GM18502 (cell line): ENCODE results near the gene PNLDC1.
"Not testable (repeated sequence)": the region's sequence is repeated elsewhere in the genome, so short reads cannot be mapped to it uniquely, and the experiment has no call there.

Experiments used
- ATAC-seq: cut with Tn5 transposase; IDR thresholded peaks from one replicate; pipeline ENCODE4 v1.9.1; 2021; ENCODE audit warnings: mild to moderate bottlenecking; ENCODE audit not compliant: unreplicated experiment, poor library complexity

The PNLDC1 gene

DNA sequence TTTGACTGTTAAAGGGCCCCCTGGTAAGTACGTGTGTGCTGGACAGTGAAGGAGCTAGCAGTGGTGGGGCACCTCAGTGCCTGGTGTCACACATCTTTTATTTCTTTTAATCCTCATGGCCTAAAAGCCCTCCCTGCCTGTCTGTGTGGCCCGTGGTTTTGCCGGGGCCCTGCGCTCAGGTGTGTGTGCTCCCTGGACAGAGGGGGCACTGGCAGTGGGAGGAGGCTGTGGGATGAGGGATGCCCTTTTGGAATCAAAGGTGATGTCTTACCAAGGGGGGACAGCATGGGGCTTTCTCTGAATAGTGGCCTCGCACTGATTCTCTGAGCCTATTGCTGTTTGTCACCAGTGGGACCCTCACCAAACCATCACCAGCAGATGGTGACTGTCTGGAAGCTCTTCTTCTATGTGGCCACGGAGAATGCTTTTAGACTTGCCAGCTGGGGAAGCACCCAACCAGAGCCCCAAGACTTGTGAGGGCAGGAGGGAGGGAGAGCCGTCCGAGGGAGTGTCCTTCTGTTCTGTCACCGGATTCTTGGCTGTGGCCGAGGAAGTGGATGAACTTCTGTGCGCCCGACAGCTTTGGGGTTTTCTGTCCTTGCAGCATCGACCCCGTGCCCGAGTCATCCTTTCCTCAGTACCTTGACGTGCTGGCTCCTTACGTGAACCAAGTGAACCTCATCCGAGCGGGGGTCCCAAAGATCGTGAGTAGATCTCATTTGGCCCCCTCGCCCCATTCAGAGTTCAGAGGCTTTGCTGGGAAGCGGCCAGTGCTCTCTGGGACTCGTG is 18.1 kb downstream of the PNLDC1 start:
- ATAC-seq: no peak

- no peak for ATAC-seq
These were observed 19.0 kb downstream of the PNLDC1 start for GRCh38 chr6:159819098-159819497.

DNA sequence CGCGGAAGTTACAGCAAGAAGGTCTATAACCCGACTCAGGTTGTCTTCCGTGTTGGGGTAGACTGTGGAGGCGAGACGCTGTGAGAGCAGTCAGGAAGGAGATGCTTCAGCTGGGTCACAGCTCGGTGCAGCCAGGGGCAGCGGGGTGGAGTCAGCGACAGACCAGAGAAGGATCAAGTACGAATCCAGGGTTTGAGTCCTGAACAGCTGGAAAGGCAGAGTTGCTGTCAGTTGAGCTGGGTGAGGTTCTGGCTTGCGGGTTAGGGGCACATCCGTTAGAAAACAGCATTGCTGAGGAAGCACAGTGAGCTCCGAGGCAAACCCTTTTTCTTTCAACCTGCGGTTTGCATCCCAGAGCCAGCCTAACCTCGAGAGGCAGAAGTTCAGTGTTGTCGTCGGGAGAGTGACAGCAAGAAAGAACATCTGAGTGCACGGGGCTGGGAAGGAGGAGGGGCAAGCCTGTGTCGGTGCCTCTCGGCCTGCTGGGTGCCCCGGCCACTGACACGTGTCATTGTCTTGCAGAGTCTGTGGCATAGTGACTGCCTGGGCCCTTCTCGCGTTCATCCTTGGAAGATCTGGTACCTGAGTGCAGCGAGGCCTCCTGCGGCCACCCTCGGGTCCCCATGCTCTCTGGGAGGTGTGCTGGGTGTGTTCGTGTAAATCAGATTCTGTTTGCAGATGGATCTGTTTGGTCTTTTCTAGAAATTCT is 20.0 kb downstream of the PNLDC1 start:
- ATAC-seq: no peak

DNA sequence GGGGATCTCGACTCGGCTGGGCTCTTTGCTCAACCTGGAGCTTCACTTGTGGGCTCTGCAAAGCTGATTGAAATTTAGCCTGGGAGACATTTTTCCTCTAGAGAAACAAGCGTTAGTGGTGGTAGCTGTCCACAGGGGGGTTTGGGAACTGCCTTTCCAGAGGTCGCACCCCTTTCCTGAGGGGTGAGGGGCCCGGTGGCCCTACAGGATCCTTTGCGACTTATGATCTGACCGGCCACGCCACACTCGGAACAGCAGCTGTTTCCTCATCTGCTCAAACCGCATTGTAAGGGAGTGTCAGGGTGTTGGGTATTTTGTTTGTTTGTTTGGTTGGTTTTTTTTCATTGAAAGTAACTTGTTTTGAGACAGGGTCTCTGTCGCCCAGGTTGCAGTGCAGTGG is 21.0 kb downstream of the PNLDC1 start:
- no peak for ATAC-seq

DNA sequence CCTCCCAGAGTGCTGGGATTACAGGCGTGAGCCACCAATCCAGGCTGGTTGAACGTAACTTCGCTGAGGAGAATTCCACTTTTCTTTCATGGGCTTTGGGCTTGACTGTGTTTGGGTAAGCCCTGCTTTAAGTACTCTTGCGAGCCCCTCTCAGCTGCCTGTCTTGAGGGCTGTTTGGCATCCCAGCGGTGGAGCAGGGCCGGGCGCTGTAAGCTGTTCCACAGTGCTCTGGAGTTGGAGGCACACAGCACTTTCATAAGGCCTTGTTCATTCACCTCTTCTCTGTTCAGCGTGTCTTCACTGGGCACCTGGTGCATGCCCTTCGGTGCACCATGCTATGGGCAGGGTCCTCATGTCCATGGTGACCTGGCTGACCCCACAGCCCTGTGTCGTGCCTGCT is 21.6 kb downstream of the PNLDC1 start:
- no peak for ATAC-seq

DNA sequence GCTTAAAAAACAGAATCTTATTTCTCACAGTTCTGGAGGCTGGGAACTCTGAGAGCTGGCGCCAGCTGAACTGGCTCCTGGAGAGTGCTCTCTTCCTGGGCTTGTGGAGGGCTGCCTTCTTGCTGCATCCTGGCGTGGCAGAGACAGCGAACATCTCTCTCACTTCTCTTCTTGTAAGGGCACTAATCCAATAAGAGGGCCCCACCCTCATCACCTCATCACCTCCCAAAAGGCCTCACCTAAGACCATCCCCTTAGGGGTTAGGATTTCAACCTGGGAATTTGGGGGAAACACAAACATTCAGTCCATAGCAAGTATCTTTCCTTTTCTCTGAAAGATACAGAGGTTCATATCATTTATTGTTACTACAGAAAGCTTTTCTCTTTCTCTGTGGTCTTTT is 23.9 kb downstream of the PNLDC1 start:
- ATAC-seq: no peak

- not testable (repeated sequence) for ATAC-seq
These were observed 24.6 kb downstream of the PNLDC1 start for GRCh38 chr6:159824690-159825089.

GRCh38 chr6:159826004-159826403 is 25.9 kb downstream of the PNLDC1 start:
- no peak for ATAC-seq

- no peak for ATAC-seq
These were observed 27.0 kb downstream of the PNLDC1 start for GRCh38 chr6:159826968-159827647.

DNA sequence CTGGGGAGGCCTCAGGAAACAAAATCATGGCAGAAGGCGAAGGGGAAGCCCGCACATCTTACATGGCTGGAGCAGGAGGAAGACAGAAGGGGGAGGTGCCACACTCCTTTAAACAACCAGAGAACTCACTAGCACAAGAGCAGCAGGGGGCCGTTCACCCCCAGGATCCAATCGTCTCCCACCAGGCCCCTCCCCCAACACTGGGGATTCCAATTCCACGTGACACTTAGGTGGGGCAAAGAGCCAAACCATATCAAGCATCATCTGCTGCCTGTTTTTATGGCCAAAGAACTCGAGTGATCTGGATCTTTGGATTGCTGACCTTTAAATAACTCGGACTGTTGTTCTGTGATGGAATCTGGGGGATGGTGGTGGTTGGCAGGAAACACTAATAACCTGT is 28.0 kb downstream of the PNLDC1 start:
- no peak for ATAC-seq

GRCh38 chr6:159829526-159829925 is 29.4 kb downstream of the PNLDC1 start:
- peak; percentile 72 for ATAC-seq

GRCh38 chr6:159830501-159831372 is 30.7 kb downstream of the PNLDC1 start:
- ATAC-seq: no peak

DNA sequence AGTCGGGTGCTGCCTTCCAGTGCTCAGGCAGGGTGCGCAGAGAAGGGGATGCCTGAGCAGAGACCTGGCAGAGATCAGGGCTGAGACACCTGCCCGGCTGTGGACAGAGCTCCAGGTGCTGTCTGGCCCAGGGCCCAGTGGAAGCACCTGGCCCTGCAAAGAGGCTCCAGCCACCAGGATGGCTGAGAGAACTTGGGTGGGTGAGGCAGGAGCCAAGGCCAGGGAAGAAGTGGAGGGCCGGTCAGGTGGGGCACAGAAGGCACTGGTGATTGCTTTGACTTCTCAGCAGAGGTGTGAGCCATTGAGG is 31.2 kb downstream of the PNLDC1 start:
- no peak for ATAC-seq

- no peak for ATAC-seq
These were observed 32.9 kb downstream of the PNLDC1 start for GRCh38 chr6:159832946-159833345.

DNA sequence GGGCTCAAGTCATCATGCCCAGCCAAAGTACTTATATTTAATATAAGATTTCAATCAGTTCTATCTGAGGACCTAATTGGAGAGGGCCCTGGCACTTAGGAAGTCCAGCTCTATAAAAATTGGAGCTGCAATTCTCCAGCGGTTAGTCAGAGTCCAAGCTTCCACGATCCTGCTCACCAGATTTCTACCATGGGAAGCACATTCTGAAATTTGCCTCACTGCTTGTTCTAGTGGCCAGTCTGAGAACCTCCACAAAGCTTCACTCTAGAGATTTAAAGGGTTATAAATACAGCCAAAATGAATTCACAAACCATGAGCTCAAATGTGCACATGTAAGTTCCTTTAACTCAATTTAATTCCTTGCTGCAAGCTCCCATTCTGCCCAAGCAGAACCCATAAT is 33.5 kb downstream of the PNLDC1 start:
- no peak for ATAC-seq

DNA sequence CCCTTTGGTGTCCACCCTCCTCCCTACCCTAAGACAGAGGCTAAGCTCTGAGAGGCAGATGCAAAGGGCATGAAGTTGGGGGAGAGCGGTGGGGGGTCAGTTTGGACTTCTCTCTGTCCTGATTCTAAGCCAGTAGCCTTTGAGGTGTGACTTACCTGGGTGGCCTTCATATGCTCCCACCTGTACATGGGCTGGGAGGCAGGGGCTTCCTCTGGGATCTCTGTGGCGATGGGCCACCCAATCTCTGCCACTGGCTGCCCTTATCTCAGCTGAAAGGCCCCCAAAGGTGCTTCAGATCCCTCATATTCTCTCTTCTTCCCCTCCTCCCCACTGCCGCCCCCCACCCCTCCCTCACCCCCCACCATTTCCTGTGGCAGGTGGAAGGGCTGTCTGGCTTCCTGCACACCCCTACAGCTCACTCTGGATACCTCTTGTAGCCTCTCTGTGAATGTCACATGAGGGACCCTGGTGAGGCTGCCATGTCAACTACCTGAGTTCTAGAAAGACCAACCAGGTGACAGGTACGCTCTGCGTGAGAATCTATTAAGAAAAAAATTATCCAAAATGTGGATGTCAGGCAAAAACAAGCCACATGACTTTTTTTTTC is 34.0 kb downstream of the PNLDC1 start:
- no peak for ATAC-seq

DNA sequence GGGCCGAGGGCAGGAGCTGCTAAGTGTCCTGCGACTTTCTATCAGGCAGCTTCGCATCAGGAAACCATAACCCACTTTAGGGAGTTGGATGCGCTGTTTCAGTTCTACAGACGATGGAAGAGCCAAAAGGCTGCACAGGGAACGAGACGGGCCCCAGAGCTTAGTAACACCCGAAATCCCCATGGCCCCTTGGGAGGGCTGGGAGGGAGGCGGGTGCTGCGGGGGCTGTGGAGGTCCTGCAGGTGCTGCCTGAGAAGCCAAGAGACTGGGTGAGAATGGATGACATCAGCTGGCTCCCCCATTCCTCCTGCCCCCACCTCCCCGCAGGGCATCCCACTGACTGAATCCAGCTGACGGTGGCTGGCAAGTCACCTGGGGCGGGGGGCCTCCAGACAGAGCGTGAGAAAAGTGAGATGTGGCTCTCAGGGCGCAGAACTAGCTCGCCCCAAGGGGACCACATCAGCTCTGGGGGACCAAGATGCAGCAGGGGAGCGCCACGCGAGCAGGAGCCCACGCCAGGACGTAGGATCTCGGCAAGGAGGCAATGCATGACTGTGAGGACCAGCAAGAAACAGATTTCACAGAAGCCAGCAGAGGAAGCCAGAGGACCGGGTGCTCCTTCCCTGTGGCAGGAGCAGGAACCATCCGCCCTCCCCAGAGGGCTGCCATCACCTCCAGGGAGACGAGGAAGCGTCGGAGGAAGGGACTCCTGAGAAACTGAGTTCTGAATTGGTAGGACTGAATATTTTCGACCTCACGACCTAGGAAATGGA is 36.8 kb downstream of the PNLDC1 start:
- no peak for ATAC-seq

GRCh38 chr6:159837511-159837910 is 37.4 kb downstream of the PNLDC1 start:
- no peak for ATAC-seq

GRCh38 chr6:159838020-159838744 is 38.1 kb downstream of the PNLDC1 start:
- ATAC-seq: no peak
